Amniotic stem cell (primary cell): ENCODE results near the gene PRR13.

Source experiments
- DNase-seq: peaks from one replicate; lab custom pipeline; 2025; lab: John Stamatoyannopoulos, UW

Gene PRR13

GRCh38 chr12:53493610-53494391 is 52.3 kb downstream of the PRR13 start:
- no peak for DNase-seq
